ENCODE results near the gene OTULIN. TPM values are rescaled to one million over a fixed set of nuclear protein-coding genes. Genes with fewer than 3 reads are reported as not detected.

Gene OTULIN
- polyA plus RNA-seq, 1 donor (not counting 4 experiments of a cell fraction or from before 2014, with no cell fraction given): 18.3 TPM

GRCh38 chr5:14644623-14645237 lies 19.8 kb upstream of the OTULIN start:
- Histone ChIP-seq H2AFZ (ENCODE audit: control insufficient read depth, low read length) (no peak overlapping the region), H3K36me3 (ENCODE audit: control insufficient read depth in 2 of 2, extremely low read depth in 1 of 2, insufficient read depth in 2 of 2, low read length in 2 of 2) (no peaks in the 10 kb centered on the region), H3K27ac (ENCODE audit: control insufficient read depth, insufficient read depth, low read length) (no peak overlapping the region), H3K9ac (ENCODE audit: control insufficient read depth, extremely low read depth, insufficient read depth, low read length) (no peak overlapping the region), H3K79me2 (ENCODE audit: control insufficient read depth, insufficient read depth, low read length) (no peaks in the 10 kb centered on the region), H4K20me1 (ENCODE audit: control insufficient read depth, extremely low read depth, insufficient read depth, low read length) (no peaks in the 10 kb centered on the region), H3K4me1 (ENCODE audit: control insufficient read depth, extremely low read depth, insufficient read depth, low read length) (no peaks in the 10 kb centered on the region), H3K4me2 (ENCODE audit: control insufficient read depth, extremely low read depth, insufficient read depth, low read depth, low read length) (no peak overlapping the region), H3K27me3 (ENCODE audit: control insufficient read depth, extremely low read depth, insufficient read depth, low read length) (peaks cover 13% of the 10 kb centered on the region), H3K9me3 (ENCODE audit: control insufficient read depth, low read depth, low read length) (no peaks in the 10 kb centered on the region), H3K9me1 (ENCODE audit: control insufficient read depth, extremely low read depth, insufficient read depth, low read length) (no peaks in the 10 kb centered on the region), H3K4me3 (ENCODE audit: control insufficient read depth in 2 of 3, extremely low read depth in 1 of 3, insufficient read depth in 2 of 3, low read depth in 1 of 3, low read length in 3 of 3) (no peak overlapping the region)
- no peak for DNase-seq (ENCODE audit: low read depth, low spot score)
- dilution Hi-C loops (cut with MboI; ENCODE audit: extremely low pct_ligation_motif_present, low sequenced_read_pairs): no loop called here
- TF ChIP-seq CTCF (optimal IDR thresholded peaks at IDR 0.05 in 1 of 3, IDR thresholded peaks at IDR 0.05 in 1 of 3, conservative IDR thresholded peaks at IDR 0.05 in 1 of 3; ENCODE audit: extremely low read depth in 1 of 3, insufficient read depth in 2 of 3, low read length in 3 of 3): no peak
- TF ChIP-seq EZH2 (IDR thresholded peaks at IDR 0.05; ENCODE audit: low read length): no peak
- no peak for FAIRE-seq

- no peaks in the 10 kb centered on the region for H3K79me2 ChIP-seq (ENCODE audit: control insufficient read depth, insufficient read depth, low read length)
- dilution Hi-C loops (cut with MboI; ENCODE audit: extremely low pct_ligation_motif_present, low sequenced_read_pairs): no loop called here
- no peak for FAIRE-seq
- no peak overlapping the region for H3K4me3 ChIP-seq (ENCODE audit: control insufficient read depth in 2 of 3, extremely low read depth in 1 of 3, insufficient read depth in 2 of 3, low read depth in 1 of 3, low read length in 3 of 3)
- no peaks in the 10 kb centered on the region for H3K9me3 ChIP-seq (ENCODE audit: control insufficient read depth, low read depth, low read length)
- TF ChIP-seq EZH2 (IDR thresholded peaks at IDR 0.05; ENCODE audit: low read length) (no peak), CTCF (optimal IDR thresholded peaks at IDR 0.05 in 1 of 3, IDR thresholded peaks at IDR 0.05 in 1 of 3, conservative IDR thresholded peaks at IDR 0.05 in 1 of 3; ENCODE audit: extremely low read depth in 1 of 3, insufficient read depth in 2 of 3, low read length in 3 of 3) (no peak)
- no peak overlapping the region for H3K27ac ChIP-seq (ENCODE audit: control insufficient read depth, insufficient read depth, low read length)
- H2AFZ ChIP-seq (ENCODE audit: control insufficient read depth, low read length): no peak overlapping the region
- H4K20me1 ChIP-seq (ENCODE audit: control insufficient read depth, extremely low read depth, insufficient read depth, low read length): no peaks in the 10 kb centered on the region
- no peak for DNase-seq (ENCODE audit: low read depth, low spot score)
- H3K27me3 ChIP-seq (ENCODE audit: control insufficient read depth, extremely low read depth, insufficient read depth, low read length): peaks cover 10% of the 10 kb centered on the region
- H3K9me1 ChIP-seq (ENCODE audit: control insufficient read depth, extremely low read depth, insufficient read depth, low read length): no peaks in the 10 kb centered on the region
- H3K9ac ChIP-seq (ENCODE audit: control insufficient read depth, extremely low read depth, insufficient read depth, low read length): no peak overlapping the region
- H3K36me3 ChIP-seq (ENCODE audit: control insufficient read depth in 2 of 2, extremely low read depth in 1 of 2, insufficient read depth in 2 of 2, low read length in 2 of 2): no peaks in the 10 kb centered on the region
- no peak overlapping the region for H3K4me2 ChIP-seq (ENCODE audit: control insufficient read depth, extremely low read depth, insufficient read depth, low read depth, low read length)
- H3K4me1 ChIP-seq (ENCODE audit: control insufficient read depth, extremely low read depth, insufficient read depth, low read length): peaks cover under 1% of the 10 kb centered on the region
Observed at GRCh38 chr5:14650052-14650451, 14.5 kb upstream of the OTULIN start.
